Mucosa of stomach (tissue), 1 donor: ENCODE results near the gene PCSK5.
"Not testable (repeated sequence)": the region's sequence is repeated elsewhere in the genome, so short reads cannot be mapped to it uniquely, and the experiment has no call there.

Source experiments
- H3K27me3 ChIP-seq: one replicate; pipeline ENCODE4 v1.7.0; 2013; ENCODE audit warnings: mild to moderate bottlenecking, low read length; ENCODE audit not compliant: control insufficient read depth, insufficient read depth
- H3K36me3 ChIP-seq: one replicate; pipeline ENCODE4 v1.7.0; 2013; ENCODE audit warnings: low read length; ENCODE audit not compliant: control insufficient read depth, insufficient read depth
- H3K4me1 ChIP-seq: one replicate; pipeline ENCODE4 v1.7.0; 2013; ENCODE audit warnings: mild to moderate bottlenecking, low read length; ENCODE audit not compliant: control insufficient read depth, insufficient read depth
- H3K4me3 ChIP-seq: one replicate; pipeline ENCODE4 v1.7.0; 2013; ENCODE audit warnings: low read length
- H3K9ac ChIP-seq: one replicate; pipeline ENCODE4 v1.7.0; 2013; ENCODE audit warnings: mild to moderate bottlenecking, low read length, moderate library complexity
- H3K9me3 ChIP-seq: one replicate; pipeline ENCODE4 v1.7.0; 2013; ENCODE audit warnings: mild to moderate bottlenecking, low read length, moderate library complexity; ENCODE audit not compliant: control insufficient read depth
- donor health status: Pancreatic carcinoma.

PCSK5 gene

DNA sequence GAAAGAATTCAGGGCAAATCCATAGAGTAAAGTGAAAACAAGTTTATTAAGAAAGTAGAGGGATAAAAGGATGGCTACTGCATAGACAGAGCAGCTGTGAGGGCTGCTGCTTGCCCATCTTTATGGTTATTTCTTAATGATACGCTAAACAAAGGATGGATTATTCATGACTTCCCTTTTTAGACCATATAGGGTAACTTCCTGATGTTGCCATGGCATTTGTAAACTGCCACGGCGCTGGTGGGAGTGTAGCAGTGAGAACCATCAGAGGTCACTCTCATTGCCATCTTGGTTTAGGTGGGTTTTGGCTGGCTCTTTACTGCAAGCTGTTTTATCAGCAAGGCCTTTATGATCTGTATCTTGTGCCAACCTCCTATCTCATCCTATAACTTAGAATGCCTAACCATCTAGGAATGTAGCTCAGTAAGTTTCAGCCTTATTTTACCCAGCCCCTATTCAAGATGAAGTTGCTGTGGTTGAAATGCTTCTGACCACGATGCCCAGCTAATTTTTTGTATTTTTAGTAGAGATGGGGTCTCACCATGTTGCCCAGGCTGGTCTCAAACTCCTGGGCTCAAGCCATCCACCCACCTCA lies 461.6 kb downstream of the PCSK5 start:
- Histone ChIP-seq H3K27me3 (no peaks in the 10 kb centered on the region), H3K4me1 (no peaks in the 10 kb centered on the region), H3K36me3 (no peaks in the 10 kb centered on the region), H3K9ac (no peak overlapping the region), H3K9me3 (no peaks in the 10 kb centered on the region), H3K4me3 (no peak overlapping the region)

DNA sequence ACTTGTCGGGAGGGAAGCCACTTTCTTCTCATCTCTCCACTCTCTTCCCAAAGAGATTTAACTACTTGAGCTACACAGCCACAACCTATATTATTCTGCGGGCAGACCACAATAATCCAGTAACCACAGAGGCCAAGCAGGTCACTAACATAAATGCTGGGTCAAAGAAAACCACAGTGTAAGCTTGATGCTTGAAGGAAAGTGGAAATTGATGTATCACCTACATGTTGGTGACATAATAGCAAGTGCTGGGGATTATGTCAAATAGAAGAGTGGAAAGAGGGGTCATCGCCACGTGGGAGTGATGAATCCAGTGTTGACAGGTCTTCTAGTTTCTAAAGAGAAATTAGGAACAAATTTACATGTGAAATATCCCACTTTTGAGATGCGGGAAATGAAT lies 462.8 kb downstream of the PCSK5 start:
- Histone ChIP-seq H3K9ac (no peak overlapping the region), H3K4me3 (no peak overlapping the region), H3K4me1 (no peaks in the 10 kb centered on the region), H3K27me3 (no peaks in the 10 kb centered on the region), H3K36me3 (no peaks in the 10 kb centered on the region), H3K9me3 (no peaks in the 10 kb centered on the region)

DNA sequence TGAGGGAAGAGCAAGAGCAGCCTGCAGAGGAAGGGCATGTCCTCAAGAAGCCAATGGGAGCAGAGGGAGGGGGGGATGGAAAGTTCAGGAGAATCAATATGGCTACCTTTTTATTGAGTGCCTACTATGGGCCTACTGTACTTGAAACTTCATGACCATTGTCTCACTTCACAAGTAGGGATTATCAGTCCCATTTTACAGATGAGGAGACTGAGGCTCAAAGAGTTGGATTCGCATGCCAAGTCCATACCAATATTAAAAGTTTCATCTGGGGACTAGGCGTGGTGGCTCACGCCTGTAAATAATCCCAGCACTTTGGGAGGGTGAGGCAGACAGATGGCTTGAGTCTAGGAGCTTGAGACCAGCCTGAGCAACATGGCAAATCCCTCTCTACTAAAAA lies 463.7 kb downstream of the PCSK5 start:
- Histone ChIP-seq H3K4me3 (no peak overlapping the region), H3K36me3 (no peaks in the 10 kb centered on the region), H3K27me3 (no peaks in the 10 kb centered on the region), H3K9ac (no peak overlapping the region), H3K4me1 (no peaks in the 10 kb centered on the region), H3K9me3 (no peaks in the 10 kb centered on the region)

GRCh38 chr9:76355886-76356285 lies 465.4 kb downstream of the PCSK5 start:
- H3K36me3 ChIP-seq = no peaks in the 10 kb centered on the region
- H3K4me3 ChIP-seq = no peak overlapping the region
- no peaks in the 10 kb centered on the region for H3K4me1 ChIP-seq
- no peaks in the 10 kb centered on the region for H3K9me3 ChIP-seq
- no peaks in the 10 kb centered on the region for H3K27me3 ChIP-seq
- H3K9ac ChIP-seq = no peak overlapping the region

- Histone ChIP-seq H3K27me3 (no peaks in the 10 kb centered on the region), H3K4me3 (no peak overlapping the region), H3K9me3 (no peaks in the 10 kb centered on the region), H3K4me1 (no peaks in the 10 kb centered on the region), H3K9ac (no peak overlapping the region), H3K36me3 (no peaks in the 10 kb centered on the region)
These were observed 467.1 kb downstream of the PCSK5 start for GRCh38 chr9:76357555-76357954.

DNA sequence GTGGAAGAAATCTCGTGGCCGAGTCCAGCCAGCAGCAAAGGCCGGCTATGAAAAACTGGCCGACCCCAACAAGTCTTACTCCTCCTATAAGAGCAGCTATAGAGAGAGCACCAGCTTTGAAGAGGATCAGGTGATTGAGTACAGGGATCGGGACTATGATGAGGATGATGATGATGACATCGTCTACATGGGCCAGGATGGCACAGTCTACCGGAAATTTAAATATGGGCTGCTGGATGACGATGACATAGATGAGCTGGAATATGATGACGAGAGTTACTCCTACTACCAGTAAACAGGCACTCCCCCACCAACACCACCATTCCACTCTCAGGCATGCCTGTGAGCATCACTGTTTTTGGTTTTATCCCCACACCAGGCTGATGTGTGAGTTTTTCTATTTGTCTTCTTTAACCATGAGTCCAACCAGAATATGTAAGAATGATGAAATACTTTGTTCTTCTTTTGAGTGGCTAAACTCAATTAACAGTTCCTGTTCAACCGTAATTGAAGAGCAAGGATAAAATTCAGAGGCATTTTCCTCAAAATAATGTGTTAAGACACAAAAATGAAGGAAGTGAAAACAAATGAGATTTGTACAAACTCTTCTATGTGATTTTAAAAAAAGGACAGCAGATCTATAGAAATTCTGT lies 468.3 kb downstream of the PCSK5 start:
- no peaks in the 10 kb centered on the region for H3K36me3 ChIP-seq
- H3K4me1 ChIP-seq = no peaks in the 10 kb centered on the region
- no peaks in the 10 kb centered on the region for H3K9me3 ChIP-seq
- H3K4me3 ChIP-seq = no peak overlapping the region
- no peak overlapping the region for H3K9ac ChIP-seq
- no peaks in the 10 kb centered on the region for H3K27me3 ChIP-seq

DNA sequence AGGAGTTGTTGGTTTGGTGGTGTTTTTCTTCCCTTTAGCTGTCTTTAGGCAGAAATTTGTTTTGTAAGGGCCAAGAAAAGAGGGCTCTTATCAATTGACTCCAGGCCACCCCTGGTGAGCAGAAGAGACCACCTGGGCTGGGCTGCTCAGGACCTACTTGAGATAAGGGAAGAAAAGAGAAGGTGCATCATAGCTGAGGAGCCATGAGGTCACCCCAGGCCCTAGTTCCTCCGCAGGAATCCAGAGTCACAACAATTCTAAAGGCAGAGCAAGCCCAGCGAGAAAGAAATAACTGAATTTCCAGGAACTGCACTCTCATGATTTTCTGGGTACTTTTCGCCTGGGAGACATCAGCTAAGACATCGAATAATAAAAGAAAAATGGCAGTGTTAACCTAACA lies 468.9 kb downstream of the PCSK5 start:
- Histone ChIP-seq H3K9ac (no peak overlapping the region), H3K4me1 (no peaks in the 10 kb centered on the region), H3K27me3 (no peaks in the 10 kb centered on the region), H3K36me3 (no peaks in the 10 kb centered on the region), H3K9me3 (no peaks in the 10 kb centered on the region), H3K4me3 (no peak overlapping the region)

GRCh38 chr9:76359766-76360165 lies 469.3 kb downstream of the PCSK5 start:
- Histone ChIP-seq H3K9ac (no peak overlapping the region), H3K36me3 (no peaks in the 10 kb centered on the region), H3K27me3 (no peaks in the 10 kb centered on the region), H3K4me3 (no peak overlapping the region), H3K4me1 (peaks cover 2% of the 10 kb centered on the region), H3K9me3 (no peaks in the 10 kb centered on the region)

- not testable (repeated sequence) for H3K27me3 ChIP-seq, H3K9me3 ChIP-seq, H3K9ac ChIP-seq, H3K36me3 ChIP-seq, H3K4me3 ChIP-seq
- H3K4me1 ChIP-seq = peaks cover 22% of the 10 kb centered on the region
These were observed 472.0 kb downstream of the PCSK5 start for GRCh38 chr9:76362332-76363031.

- H3K9ac ChIP-seq = no peak overlapping the region
These were observed 472.5 kb downstream of the PCSK5 start for GRCh38 chr9:76363032-76363395.

DNA sequence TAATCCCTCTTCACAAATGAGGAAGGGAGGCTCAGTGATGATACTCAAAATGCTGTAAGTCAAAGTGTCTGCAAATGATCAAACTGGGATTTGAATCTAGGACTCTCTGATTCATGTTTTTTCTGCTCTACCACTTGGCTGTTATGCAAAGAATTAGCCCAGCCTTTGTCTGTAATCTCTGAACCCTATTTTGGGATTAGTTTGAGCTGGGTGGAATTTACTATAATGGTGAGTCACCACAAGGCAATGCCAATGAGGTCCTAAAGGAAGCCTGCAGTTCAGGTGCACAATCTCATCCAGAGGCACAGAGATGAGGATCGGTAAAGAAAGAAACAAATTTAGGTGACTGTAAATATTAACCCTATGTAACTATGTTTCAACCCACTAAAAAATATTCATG lies 474.6 kb downstream of the PCSK5 start:
- Histone ChIP-seq H3K4me1 (peaks cover 29% of the 10 kb centered on the region), H3K36me3 (no peaks in the 10 kb centered on the region), H3K4me3 (no peak overlapping the region), H3K27me3 (no peaks in the 10 kb centered on the region), H3K9me3 (no peaks in the 10 kb centered on the region), H3K9ac (no peak overlapping the region)

More at GRCh38 chr9:76363032-76363395, 472.5 kb downstream of the PCSK5 start:
- peaks cover 22% of the 10 kb centered on the region for H3K4me1 ChIP-seq
- no peaks in the 10 kb centered on the region for H3K9me3 ChIP-seq
- H3K36me3 ChIP-seq = no peaks in the 10 kb centered on the region
- no peak overlapping the region for H3K4me3 ChIP-seq
- no peaks in the 10 kb centered on the region for H3K27me3 ChIP-seq

DNA sequence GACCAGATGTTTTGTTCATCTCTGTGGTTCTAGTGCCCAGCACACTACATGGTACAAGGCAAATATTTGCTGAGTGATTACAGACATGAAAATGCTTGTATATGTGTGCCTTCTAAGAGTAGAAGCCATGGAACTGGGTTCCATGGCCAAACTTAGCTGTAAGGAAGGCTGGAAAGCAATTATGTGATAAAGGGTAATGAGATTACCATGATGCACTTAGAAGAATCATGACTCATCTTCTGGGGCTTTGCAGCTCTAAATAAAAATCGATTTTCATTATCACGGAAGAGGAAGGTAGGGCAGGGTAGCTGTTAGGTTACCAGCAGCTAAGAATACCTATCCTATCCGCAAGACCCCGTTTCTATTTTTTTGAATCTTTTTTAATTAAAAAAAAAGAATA lies 475.8 kb downstream of the PCSK5 start:
- Histone ChIP-seq H3K9me3 (no peaks in the 10 kb centered on the region), H3K27me3 (no peaks in the 10 kb centered on the region), H3K4me1 (peaks cover 38% of the 10 kb centered on the region), H3K4me3 (no peak overlapping the region), H3K36me3 (no peaks in the 10 kb centered on the region), H3K9ac (no peak overlapping the region)
